GM19463 (cell line): ENCODE data around the gene DNAJA2.
A peak's percentile ranks its signal among the peaks of the same experiment; 100 is the strongest.
"Not testable (repeated sequence)": the region's sequence is repeated elsewhere in the genome, so short reads cannot be mapped to it uniquely, and the experiment has no call there.

ENCODE experiments used
- ATAC-seq: cut with Tn5 transposase; IDR thresholded peaks from one replicate; pipeline ENCODE4 v1.9.1; 2021; ENCODE audit warnings: mild to moderate bottlenecking, moderate library complexity; ENCODE audit not compliant: unreplicated experiment

Gene DNAJA2

DNA sequence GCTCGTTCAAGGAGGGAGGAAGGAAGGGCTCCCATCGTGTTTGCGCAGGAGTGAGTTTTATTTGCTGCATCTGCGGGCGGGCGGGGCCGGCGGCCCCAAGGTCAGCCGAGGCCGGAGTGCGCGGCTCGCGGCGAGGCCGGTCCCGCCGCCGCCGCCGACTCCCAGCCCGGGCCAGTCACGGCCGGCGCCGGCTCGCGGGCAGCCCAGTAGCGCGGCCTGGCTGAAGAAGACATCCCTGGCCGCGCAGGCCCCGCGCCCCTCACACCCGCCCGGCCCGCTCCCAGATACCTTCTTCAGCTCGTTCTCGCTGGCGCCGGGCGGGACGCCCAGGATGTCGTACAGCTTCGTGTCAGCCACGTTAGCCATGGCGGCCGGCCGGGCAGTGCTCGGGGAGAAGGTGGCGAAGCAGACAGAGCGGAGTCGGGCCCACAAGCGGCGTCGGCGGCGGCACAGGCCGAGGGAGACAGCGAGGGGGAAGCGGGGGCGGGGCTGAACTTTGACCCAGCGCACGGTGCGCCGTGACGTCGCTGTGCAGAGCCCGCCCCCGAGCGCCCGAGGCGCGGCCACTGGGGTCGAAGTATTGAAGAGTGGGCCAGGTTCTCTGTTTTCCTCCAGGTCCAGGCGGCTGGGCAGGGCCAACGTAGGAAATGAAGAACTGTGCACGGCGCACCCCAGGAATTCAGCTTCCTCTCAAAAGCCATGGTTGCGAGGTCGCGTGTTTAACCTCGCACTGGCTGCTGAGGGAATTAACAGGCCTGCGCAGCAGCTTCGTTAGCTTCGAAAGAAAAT is at the start of gene DNAJA2:
Gene DNAJA2 (minus strand): TSS at position 468 of the 789 bp plus-strand sequence. CDS start 102 bp downstream, at position 366.
- peak; percentile 88 for ATAC-seq

DNA sequence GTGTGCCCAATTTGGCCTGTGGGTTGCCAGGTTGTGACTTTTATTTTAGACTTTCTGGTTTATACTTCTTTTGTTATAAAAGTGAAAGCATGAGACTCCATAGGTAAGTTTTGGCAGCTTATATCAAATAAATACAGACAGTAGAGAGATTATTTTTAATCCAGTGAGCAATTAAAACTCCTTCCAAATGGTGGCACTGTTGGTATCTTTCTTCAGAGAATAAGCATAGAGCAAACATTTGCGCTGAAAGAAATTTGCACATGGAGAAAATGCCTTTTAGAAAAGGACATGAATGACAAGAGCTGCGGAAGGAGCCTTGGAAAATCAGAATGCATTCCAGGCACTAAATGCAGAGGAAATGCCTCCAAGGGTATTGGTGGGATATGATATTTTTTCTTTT is 46.1 kb upstream of the DNAJA2 start:
- no peak for ATAC-seq

DNA sequence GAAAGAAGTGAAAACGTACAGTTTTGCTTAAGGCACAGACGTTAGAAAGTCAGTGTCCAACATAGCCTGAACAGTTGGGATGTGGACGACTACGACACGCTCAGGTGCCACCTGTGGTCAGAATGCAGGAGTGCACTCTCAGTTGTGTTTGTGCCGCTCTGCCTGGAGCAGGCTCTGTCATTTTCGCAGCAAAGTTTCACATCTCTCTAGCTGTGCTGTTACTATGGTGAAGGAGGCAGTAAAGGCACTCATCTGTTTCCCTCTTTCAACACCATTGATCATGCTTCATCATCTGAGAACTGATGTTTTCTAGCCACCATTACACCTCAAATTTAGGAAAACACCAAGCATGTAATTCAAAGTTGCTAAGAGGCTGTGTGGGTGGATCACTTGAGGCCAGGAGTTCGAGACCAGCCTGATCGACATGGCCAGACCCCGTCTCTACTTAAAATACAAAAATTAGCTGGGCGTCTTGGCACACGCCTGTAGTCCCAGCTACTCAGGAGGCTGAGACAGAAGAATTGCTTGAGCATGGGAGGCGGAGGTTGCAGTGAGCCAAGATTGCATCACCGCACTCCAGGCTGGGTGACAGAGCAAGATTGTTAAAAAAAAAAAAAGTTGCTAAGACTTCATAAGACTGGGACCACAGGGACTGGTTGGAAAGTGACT is 44.9 kb upstream of the DNAJA2 start:
- peak; percentile 99 for ATAC-seq

DNA sequence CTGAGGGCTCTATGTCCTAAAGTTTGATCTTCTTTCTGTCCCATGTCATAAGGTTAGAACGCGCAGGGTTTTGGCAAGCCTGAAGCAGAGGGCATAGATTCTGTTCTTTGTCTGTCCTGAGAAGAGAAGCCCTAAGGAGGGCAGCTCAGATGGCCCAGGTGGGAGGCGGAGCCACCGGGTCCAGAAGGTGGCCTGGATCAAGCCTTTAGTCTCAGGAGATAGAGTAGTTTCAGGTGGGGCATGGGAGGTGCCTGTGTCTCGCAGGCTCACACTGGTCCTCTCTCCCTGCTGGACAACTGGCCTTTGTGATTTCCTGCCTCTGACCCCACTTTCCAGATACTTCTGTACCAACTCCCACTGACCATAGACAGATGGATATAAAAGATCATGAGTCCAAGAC is 44.2 kb upstream of the DNAJA2 start:
- ATAC-seq: no peak

DNA sequence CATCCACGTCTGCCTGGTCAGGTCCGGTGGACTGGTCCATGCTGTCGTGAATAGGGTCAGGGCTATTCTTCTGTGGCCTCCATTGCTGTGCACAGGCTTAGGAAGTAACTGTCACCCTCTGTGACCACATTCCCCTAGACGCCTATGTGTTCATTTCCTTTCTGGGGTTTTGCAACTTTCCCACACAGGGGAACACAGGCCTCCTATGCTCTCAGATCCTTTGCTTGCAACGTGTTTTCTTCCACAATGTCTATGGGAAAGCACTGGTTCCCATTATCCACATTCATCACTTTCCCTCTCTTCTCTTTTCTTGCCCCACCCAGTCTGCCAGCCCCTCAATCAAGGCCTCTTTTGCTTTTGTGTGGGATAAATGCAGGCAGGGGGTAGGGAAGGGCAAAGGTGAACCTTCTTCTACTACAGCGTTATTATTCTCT is 43.2 kb upstream of the DNAJA2 start:
- peak; percentile 42 for ATAC-seq

DNA sequence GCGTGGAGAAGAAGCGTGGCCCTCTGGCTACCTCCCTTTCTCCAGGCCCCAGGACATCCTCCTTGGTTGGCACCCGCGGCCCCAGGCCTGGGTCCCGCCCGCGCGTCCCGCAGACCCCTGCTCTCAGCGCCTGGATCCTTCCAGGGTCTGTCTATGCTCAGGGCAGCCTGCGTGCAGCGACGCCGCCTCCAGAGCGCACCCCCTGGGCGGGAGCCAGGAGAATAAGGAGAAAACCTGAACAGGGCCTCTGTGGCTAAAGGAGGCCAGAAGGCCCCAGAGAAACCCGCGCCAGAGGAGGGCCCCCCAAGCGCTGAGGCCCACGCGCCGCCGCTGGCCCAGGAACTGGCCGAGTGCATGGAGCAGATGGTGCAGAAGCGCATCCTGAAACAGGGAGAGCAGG is 40.4 kb upstream of the DNAJA2 start:
- ATAC-seq: no peak

DNA sequence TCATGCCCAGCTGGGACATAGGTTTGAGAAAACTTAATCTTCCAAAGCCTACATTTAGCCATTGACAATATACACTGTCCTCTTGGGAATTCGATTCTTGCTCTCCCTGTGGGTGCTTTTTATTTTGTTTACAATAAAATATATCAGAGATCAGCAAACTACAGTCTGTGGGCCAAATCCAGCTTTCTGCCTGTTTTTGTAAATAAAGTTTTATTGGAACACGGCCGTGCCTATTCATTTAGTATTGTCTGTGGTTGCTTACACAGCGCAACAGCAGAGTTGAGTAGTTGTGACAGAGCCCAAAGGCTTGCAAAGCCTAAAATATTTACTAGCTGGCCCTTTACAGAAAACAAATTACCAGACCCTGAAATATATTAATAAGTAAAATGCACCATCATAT is 39.7 kb upstream of the DNAJA2 start:
- no peak for ATAC-seq

DNA sequence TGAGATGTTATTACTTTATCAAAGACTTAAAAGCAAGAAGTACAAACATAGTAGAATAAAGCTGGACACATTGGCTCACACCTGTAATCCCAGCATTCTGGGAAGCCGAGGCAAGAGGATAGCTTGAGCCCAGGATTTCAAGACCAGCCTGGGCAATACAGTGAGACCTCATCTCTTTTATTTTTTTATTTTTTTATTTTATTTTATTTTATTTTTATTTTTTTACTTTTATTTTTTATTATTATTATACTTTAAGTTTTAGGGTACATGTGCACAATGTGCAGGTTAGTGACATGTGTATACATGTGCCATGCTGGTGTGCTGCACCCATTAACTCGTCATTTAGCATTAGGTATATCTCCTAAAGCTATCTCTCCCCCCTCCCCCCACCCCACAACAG is 37.3 kb upstream of the DNAJA2 start:
- ATAC-seq: not testable (repeated sequence)

DNA sequence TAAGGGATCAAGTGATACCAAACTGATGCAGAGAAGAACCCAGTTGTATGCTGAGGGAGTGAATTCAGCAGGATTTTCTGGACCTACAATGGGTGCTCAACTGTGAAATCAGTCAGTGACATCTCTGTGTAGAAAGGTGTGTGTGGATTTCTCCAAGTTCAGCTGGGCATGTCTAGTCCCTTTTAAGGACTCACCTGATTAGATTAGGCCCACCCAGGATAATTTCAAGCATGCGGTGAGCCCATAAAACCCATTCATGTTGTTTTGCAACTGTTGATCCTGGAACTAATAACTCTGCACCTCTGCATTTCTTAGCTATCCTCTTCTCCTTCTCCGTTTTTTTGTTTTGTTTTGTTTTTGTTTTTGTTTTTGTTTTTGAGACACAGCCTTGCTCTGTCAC is 35.1 kb upstream of the DNAJA2 start:
- ATAC-seq: no peak

DNA sequence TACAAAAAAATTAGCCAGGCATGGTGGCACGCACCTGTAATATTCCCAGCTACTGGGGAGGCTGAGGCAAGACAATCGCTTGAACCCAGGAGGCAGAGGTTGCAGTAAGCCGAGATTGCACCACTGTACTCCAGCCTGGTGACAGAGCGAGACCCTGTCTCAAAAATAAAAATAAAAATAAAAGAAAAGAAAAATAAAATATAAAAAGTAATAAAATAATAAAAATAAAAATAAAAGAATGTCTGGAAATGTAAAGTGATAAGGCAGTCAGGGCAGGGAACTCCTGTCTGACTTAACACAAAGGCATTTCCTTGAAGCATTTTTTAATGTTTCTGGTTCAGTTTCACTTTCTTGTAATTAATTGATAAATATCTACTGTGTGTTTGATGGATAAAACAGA is 34.7 kb upstream of the DNAJA2 start:
- ATAC-seq: no peak

DNA sequence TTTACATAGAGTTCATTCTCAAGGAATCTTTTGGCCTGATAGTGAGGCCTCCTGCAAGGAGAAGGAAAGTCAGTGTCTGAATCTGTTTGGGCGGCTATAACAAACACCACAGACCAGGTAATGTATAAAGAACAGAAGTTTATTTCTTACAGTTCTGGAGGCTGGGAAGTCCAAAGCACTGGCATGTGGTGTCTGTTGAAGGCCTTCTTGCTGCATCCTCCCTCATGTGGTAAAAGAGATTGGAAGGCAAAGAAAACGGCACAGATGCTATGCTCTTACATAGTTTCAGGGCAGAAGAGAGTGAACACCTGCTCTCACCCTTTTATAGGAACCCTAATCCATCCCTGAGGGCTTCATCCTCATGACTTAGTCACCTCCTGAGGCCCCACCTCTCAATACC is 31.2 kb upstream of the DNAJA2 start:
- ATAC-seq: no peak

DNA sequence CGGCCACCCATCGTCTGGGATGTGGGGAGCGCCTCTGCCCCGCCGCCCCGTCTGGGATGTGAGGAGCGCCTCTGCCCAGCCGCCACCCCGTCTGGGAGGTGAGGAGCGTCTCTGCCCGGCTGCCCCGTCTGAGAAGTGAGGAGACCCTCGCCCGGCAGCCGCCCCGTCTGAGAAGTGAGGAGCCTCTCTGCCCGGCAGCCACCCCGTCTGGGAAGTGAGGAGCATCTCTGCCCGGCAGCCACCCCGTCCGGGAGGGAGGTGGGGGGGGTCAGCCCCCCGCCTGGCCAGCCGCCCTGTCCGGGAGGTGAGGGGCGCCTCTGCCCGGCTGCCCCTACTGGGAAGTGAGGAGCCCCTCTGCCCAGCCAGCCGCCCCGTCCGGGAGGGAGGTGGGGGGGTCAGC is 26.6 kb upstream of the DNAJA2 start:
- not testable (repeated sequence) for ATAC-seq

DNA sequence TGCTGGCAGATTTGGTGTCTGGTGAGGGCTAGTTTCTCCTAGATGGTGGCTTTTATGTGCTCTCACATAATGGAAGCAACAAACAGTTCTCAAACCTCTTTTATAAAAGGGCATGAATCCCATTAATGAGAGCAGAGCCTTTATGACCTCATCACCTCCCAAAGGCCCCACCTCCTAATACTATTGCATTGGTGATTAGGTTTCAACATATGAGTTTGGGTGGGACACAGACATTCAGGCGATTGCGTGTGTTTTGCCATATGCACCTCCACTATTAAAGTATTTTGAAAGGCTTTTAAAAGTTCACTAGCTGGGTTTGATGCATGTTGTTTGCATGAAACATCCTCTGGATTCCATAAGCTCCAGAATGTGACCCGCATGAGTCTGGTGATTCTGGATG is 24.4 kb upstream of the DNAJA2 start:
- no peak for ATAC-seq

DNA sequence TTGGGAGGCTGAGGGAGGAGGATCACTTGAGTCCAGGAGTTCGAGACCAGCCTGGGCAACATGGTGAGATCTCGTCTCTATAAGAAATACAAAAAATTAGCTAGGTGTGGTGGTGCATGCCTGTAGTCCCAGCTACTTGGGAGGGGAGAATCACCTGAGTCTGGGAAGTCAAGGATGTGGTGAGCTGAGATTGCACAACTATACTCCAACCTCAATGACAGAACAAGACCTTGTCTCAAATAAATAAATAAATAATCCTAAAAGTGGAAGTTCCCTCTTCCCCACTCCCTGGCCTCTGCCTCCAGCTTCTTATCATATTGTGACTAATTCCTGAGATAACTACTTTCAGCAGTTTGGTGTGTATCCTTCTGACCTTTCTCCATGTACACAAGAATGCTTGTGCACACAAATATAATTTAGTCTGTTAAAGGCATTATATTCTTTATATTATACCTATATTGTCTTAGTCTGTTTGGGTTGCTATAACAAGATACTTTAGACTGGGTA is 23.5 kb upstream of the DNAJA2 start:
- ATAC-seq: no peak

DNA sequence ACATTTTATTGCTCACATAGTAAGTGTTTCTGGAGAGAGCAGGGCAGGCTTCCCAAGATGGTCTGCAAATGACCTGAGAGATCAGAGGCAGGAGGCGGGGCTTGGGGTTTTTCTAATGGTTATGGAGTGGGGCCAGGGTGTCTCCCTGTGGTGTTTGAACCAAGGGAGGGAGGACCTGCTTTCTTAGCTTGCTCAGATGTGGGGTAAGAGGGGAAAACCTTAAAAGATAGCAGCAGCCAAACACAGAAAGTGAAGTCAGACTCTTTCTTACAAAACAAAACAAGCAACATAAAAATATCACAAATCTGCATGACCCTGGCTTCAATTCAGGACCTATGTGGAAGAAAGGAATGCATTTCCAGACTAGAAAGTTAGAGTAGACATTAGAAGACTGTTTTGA is 22.9 kb upstream of the DNAJA2 start:
- no peak for ATAC-seq

DNA sequence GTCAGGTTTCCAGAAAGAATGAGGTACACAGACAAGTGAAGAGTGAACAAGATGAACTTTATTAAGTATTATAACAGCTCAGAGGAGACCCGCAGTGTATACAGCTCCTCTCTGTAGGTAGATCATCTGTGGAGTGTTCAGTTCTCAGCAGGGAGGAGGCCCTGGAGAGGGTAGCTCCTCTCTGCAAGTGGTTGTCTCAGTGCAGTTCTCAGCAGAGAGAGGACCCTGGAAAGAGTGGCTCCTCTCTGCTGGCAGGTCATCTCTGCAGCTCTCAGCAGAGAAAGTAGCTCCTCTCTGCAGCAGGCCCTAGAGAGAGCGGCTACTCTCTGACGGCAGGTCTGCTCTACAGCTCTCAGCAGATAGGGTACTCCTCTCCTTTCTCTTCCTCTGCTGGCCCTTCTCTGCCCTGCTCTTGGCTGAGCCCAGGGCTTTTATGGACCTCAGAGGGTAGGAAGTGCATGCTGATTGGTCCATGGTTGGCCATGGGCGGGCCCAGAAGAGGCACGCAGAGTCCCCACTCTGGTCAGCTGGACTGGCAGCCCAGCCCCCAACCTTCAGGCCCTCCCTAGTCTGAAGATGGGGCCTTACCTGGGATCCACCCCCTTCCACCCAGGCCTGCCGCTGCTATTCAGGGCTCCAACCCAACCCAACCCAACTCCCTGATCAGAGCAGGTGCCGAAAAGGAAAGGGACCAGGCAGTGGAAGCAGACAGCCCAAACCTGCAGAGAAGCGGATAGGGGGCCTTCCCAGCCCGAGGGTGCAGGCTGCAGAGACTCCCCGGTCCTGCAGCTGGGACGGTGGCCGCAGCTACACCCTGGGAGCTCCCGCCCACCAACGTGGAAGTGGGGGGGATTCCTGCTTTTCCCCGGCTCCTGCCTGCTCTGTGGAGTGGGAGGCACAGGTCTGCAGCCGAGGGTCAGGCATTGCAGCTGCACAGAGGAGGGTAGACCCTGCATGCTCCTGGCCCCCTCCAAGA is 18.5 kb upstream of the DNAJA2 start:
- ATAC-seq: no peak

DNA sequence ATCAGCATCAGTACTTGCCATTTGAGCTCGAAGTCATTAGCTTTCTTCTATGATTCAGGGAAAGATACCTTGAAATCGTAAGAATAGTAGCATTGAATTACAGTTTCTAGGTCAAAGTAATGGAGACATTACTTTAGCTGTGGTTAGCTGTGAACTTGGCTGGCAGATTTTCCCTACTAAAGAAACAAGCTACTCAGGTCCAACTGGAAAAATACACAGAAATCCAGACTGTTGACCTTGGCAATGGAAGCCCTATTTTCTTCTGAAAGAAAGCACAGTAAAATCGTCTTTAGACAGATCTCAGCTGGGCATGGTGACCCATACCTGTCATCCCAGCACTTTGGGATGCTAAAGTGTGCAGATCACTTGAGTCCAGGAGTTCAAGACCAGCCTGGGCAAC is 13.4 kb upstream of the DNAJA2 start:
- no peak for ATAC-seq

DNA sequence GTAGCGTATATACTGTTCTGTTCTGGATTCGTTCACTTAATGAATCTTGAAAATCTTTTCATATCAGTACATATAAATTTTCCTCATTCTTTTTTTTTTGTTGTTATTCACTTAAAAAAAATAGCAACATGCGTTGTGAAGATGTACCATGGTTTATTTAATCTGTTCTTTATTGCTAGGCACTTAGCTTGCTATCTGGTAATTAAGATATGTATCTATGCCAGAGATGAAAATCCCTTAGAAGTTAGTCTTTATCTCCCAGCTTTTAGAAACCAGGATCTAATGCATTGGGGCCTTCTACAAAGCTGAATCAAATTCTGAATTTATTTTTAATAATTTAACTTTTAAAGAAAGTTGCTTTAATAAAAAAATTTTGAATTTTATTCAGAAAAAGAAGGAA is 13.0 kb upstream of the DNAJA2 start:
- ATAC-seq: no peak

DNA sequence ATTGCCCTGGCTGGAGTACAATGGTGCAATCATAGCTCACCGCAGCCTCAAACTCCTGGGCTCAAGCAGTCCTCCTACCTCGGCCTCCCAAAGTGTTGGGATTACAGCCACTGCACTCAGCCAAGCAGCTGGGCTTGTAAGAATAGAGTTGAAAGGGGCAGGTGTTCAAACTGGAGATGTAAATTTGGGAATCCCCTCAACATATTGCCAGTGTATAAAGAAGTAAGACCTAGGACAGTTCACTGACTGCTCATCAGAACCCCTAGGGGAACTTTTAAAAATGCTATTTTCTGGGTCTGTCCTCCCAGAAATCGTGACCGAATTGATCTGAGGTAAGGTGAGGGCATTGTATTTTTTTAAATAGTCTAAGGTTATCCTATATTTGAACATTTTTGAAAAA is 8.9 kb upstream of the DNAJA2 start:
- peak; percentile 70 for ATAC-seq

DNA sequence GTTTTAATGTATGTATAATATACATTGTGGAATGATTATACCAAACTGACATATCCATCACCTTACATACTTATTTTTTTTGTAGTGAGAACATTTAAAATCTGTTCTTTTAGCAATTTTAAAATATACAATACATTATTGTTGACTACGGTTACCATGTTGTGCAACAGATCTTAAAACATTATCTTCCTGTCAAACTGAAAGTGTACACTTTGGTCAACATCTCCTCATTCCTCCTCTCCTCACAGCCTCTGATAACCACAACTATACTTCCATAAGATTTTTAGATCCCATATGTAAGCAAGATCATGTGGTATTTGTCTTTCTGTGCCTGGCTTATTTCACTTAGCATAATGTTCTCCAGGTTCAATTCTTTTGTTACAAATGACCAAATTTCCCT is 7.5 kb upstream of the DNAJA2 start:
- ATAC-seq: no peak

DNA sequence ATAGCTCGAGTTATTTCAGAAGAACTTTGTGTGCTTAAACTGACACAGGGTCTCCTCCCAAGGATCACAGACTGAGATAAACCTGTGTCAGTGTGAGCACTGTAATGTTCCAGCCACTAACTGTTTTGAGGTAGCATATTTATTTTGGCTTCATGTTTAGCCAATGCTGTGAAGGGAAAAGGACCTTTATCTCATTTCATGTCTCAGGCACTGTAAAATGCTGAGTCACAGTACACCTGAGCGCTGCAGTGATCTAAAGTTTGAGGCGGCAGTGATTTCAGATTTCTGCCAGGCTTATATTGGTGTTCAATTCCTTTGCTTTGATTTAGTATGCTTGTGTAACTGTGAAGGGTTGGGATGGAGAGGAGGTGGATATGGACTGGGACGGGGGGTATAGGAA is 3.1 kb upstream of the DNAJA2 start:
- no peak for ATAC-seq
